Stimulated activated effector memory CD8-positive, alpha-beta T cell treated with anti-CD3 and anti-CD28 coated beads, Interleukin-12 subunit alpha, Interleukin-12 subunit beta, amount 100 ng/mL, for 72 hours (primary cell): ENCODE data around the gene POU2F3.

Source experiments
- ATAC-seq: fragments of 150-1000 bp; cut with Tn5 transposase; 2 replicates; pipeline ENCODE4 v1.10.0; 2021
- DNase-seq, 2 donors: peaks; one replicate each; pipeline ENCODE4 v3.0.0; 2021 to 2022; ENCODE audit warnings: low spot score in 2 of 2
- H3K27ac Mint-ChIP-seq: one replicate; pipeline ENCODE4 v1.8.0; 2022; ENCODE audit warnings: mild to moderate bottlenecking, mixed read lengths
- H3K36me3 Mint-ChIP-seq: one replicate; pipeline ENCODE4 v1.8.0; 2022; ENCODE audit warnings: mild to moderate bottlenecking, mixed read lengths
- H3K4me1 Mint-ChIP-seq: one replicate; pipeline ENCODE4 v1.8.0; 2022; ENCODE audit warnings: mixed read lengths
- H3K4me3 Mint-ChIP-seq: one replicate; pipeline ENCODE4 v1.8.0; 2022; ENCODE audit warnings: mild to moderate bottlenecking, mixed read lengths
- H3K9me3 Mint-ChIP-seq: one replicate; pipeline ENCODE4 v1.8.0; 2022; ENCODE audit warnings: mixed read lengths

Gene POU2F3

DNA sequence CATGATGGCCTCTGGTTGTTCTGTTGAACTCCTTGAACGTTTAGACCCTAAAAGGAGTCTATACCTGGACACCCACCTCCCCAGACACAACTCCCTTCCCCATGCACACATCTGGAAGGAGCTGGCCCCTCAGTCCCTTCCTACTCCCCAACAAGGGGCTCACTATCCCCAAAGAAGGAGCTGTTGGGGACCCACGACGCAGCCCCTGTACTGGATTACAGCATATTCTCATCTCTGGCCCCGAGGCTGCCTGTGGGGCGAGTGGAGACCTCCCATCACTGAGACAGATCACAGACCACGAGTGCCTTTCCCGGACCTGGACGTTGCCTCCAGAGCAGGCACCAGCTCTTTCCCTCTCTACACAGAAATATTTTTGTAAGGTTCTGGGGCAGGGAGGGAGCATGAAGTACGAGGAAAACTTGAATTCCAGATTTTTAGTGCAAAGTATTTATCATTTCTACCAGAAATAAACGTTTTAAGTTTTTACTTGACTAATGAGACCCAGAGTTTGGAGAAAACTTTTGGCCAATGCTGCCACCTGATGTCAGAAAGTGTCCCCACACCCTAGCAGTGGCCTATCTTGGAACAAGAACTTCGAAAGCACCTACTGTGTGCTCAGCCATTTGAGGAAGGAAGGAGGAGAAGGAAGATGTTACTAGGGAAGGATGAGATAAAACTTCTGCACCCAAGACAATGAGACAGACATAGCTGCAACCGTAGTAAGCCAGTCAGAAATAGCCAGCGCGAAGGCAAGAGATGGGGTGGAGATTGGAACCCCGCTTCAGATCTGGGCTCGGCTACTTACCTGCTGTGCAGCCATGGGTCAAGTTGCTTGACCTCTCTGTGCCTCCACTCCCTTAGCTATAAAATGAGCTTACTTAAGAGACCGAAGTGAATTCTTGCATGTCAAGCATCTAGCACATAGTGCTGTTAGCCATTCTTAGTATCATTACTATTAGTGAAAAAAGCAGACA lies 10.2 kb upstream of the POU2F3 start:
- DNase-seq (no peak), ATAC-seq (no peak)
- no peaks in the 10 kb centered on the region for H3K36me3 Mint-ChIP-seq
- peaks cover 5% of the 10 kb centered on the region for H3K4me1 Mint-ChIP-seq
- no peak overlapping the region for H3K27ac Mint-ChIP-seq
- H3K9me3 Mint-ChIP-seq, result no peaks in the 10 kb centered on the region
- no peak overlapping the region for H3K4me3 Mint-ChIP-seq

DNA sequence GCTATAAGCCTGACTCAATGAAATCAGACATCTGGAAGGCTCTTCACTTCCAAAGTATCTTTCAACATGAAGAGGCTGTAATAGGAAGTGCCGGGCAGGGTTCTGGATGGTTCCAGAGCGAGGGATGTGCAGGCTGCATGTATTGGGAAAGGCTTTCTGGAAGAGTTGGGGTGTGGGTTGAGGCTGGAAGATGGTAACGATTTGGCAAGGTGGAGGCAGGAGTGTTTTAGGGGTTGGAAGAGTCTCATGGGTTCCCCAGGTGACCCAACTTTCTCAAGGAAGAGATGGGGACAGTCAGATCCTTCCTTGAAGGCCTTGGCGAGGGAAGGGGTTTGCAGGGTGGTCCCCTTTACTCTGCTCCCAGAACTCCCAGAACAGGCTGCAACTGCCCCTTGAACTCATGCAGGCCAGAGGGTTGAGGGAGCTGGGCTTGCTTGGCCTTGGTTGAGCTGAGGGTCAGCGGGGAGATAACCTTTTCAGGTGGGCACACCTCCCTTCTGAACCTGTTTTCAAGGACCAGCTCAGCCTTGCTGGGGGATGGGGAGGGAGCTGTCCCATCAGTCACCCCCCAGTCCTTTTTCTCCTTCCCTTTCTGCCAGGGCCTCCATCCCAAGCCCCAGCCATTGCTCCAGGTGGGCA lies 9.4 kb upstream of the POU2F3 start:
- no peak overlapping the region for H3K27ac Mint-ChIP-seq

GRCh38 chr11:120231963-120232362 lies 8.0 kb upstream of the POU2F3 start:
- ATAC-seq, result no peak
- DNase-seq, result no peak
- H3K27ac Mint-ChIP-seq, result no peak overlapping the region
- H3K4me3 Mint-ChIP-seq, result no peak overlapping the region
- no peaks in the 10 kb centered on the region for H3K9me3 Mint-ChIP-seq
- no peaks in the 10 kb centered on the region for H3K4me1 Mint-ChIP-seq
- no peaks in the 10 kb centered on the region for H3K36me3 Mint-ChIP-seq

More for the DNA sequence above, 9.4 kb upstream of the POU2F3 start:
- no peak overlapping the region for H3K4me3 Mint-ChIP-seq
- no peaks in the 10 kb centered on the region for H3K36me3 Mint-ChIP-seq
- H3K4me1 Mint-ChIP-seq, result no peaks in the 10 kb centered on the region
- DNase-seq, result no peak
- H3K9me3 Mint-ChIP-seq, result no peaks in the 10 kb centered on the region
- no peak for ATAC-seq

DNA sequence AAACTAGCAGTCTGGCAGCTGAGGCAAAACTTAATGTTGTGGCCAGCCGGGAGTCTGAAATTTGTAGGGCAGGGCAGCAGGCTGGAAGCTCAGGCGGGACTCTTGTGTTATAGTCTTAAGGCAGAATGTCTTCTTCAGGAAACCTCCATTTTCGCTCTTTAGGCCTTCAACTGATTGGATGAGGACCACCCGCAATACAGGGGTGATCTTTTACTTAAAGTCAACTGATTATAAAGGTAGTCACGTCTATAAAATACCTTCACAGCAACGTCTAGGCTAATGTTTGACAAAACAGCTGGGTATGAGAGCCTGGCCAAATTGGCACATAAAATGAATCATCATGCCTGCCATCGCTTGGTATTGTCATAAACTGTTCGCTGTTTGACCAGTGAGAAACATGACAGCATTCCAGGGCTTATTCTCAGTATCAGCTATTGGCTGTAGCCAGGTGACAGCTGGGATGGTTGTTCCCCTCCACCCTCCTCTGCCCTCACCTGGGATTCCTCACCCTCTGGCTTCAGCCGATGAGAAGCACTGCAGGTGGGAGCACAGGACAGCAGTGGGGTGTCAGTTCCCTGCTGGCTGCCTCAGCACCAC lies 6.6 kb upstream of the POU2F3 start:
- H3K9me3 Mint-ChIP-seq, result no peaks in the 10 kb centered on the region
- H3K4me3 Mint-ChIP-seq, result no peak overlapping the region
- DNase-seq, result no peak
- H3K4me1 Mint-ChIP-seq, result no peaks in the 10 kb centered on the region
- no peaks in the 10 kb centered on the region for H3K36me3 Mint-ChIP-seq
- no peak overlapping the region for H3K27ac Mint-ChIP-seq
- ATAC-seq, result no peak

DNA sequence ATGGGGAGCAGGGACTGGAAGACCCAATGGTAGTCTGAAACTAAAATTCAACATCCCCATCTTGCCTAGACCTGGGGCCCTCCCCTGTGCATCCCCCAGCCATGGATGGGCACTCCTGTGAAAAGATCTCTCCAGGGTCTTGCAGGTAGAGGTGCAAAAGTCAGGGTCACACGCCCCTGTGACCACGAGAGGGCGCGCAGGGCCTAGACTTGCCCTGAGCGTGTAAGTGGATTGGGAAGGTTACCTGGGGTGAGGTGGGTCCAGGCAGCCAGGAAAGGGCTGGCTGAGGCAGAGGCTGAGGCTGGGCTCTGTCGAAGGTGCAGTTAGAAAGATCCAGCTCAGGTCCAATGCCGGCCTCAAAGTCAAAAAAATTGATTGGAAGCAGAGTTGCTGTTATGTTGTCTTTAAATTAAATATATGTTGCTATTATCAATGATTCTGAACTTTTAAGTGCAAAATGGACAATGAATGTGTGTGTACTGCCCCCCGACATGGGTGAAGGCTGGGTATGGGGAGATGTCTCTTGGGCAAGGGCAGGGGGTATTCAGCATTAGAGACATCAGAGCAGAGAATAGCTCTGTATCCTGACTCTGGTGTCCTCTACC lies 4.8 kb upstream of the POU2F3 start:
- DNase-seq (peak; percentile 52 to 77), ATAC-seq (peak; percentile 70)
- H3K27ac Mint-ChIP-seq, result no peak overlapping the region
- H3K9me3 Mint-ChIP-seq, result no peaks in the 10 kb centered on the region
- no peaks in the 10 kb centered on the region for H3K4me1 Mint-ChIP-seq
- H3K4me3 Mint-ChIP-seq, result no peak overlapping the region
- H3K36me3 Mint-ChIP-seq, result no peaks in the 10 kb centered on the region

- no peak overlapping the region for H3K27ac Mint-ChIP-seq
- DNase-seq (no peak), ATAC-seq (no peak)
Measured at GRCh38 chr11:120236169-120237107, 3.5 kb upstream of the POU2F3 start.

DNA sequence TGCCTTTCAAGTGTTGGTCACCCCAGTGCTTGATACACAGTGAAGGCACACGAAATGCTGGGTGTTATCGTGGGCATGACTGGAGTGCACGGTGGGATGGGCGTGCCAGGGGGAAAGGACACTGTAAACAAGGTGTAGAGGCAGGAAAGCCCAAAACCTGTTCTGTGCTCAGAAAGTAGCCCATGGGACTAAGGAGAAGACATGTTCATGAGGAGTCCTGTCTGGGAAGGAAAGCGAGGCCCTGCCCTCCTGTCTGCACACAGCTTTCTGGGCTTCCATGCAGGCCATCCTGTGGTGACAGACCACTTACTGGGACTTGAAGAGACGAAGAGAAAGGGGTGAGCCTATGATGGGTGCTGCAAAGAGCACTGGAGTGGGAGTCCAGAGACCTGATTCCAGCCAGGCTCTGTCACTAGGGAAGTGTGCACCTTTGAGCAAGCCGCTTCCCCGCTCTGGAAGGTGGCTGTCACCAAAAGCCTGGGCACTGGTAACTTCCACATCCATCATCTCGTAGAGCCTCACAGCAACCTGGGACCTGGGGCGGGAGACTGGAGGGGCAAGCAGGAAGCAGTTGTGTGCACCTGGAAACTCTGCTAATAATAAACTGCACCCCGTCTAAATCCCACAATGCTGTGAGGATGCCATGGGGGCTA lies 846 bp upstream of the POU2F3 start:
- Mint-ChIP-seq H3K4me3 (no peak overlapping the region), H3K9me3 (no peaks in the 10 kb centered on the region), H3K27ac (no peak overlapping the region), H3K36me3 (no peaks in the 10 kb centered on the region), H3K4me1 (no peaks in the 10 kb centered on the region)
- ATAC-seq, result no peak
- DNase-seq, result no peak

More at GRCh38 chr11:120236169-120237107, 3.5 kb upstream of the POU2F3 start:
- Mint-ChIP-seq H3K4me1 (no peaks in the 10 kb centered on the region), H3K4me3 (no peak overlapping the region), H3K36me3 (no peaks in the 10 kb centered on the region), H3K9me3 (no peaks in the 10 kb centered on the region)

- H3K4me1 Mint-ChIP-seq, result peaks cover 5% of the 10 kb centered on the region
- H3K9me3 Mint-ChIP-seq, result no peaks in the 10 kb centered on the region
- H3K4me3 Mint-ChIP-seq, result no peak overlapping the region
- H3K27ac Mint-ChIP-seq, result no peak overlapping the region
- no peak for DNase-seq
- ATAC-seq, result no peak
- H3K36me3 Mint-ChIP-seq, result no peaks in the 10 kb centered on the region
Measured at GRCh38 chr11:120240866-120241265, 926 bp downstream of the POU2F3 start.

DNA sequence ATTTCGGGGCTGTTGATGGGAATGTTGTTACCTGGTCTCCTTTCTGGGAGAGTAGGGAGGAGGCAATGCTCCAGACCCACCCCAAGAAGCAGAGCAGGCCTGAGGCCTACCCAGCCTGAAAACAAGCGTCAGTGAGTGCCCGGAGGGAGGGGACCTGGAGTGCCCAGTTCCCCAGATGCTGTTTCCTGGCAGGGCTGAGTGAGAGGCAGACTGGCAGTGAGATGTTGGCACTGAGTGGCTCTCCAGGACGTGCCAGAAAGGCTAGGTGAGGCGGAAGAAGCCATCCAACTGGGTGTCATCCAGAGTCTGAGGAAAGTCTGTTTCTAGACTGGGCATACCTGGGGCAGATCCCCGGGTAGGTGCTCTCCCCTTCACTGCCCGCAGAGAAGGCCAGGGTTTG lies 1.3 kb downstream of the POU2F3 start:
- Mint-ChIP-seq H3K27ac (no peak overlapping the region), H3K4me3 (no peak overlapping the region), H3K36me3 (no peaks in the 10 kb centered on the region), H3K4me1 (peaks cover 5% of the 10 kb centered on the region), H3K9me3 (no peaks in the 10 kb centered on the region)
- ATAC-seq (no peak), DNase-seq (no peak)

DNA sequence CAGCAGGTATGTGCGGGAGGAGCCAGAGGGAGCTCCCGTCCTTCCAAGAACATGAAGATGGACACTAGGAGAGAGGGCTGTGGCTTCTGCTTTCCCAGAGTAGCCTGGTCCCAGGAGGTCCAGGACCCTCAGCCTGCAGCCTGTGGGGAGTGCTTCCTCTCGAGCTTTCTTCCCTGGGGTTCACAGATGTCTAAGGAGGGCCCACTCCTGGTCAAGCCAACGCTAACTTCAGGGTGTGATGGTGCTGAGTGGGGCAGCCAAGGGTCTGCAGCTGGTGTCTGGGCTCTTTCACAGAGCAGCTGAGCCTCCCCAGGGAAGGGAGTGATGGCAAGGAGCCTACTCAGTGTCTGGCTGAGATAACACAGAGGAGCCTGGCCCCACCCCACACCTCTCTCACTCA lies 3.3 kb downstream of the POU2F3 start:
- ATAC-seq (no peak), DNase-seq (no peak)
- Mint-ChIP-seq H3K36me3 (no peaks in the 10 kb centered on the region), H3K27ac (no peak overlapping the region), H3K9me3 (no peaks in the 10 kb centered on the region), H3K4me1 (peaks cover 14% of the 10 kb centered on the region), H3K4me3 (no peak overlapping the region)

DNA sequence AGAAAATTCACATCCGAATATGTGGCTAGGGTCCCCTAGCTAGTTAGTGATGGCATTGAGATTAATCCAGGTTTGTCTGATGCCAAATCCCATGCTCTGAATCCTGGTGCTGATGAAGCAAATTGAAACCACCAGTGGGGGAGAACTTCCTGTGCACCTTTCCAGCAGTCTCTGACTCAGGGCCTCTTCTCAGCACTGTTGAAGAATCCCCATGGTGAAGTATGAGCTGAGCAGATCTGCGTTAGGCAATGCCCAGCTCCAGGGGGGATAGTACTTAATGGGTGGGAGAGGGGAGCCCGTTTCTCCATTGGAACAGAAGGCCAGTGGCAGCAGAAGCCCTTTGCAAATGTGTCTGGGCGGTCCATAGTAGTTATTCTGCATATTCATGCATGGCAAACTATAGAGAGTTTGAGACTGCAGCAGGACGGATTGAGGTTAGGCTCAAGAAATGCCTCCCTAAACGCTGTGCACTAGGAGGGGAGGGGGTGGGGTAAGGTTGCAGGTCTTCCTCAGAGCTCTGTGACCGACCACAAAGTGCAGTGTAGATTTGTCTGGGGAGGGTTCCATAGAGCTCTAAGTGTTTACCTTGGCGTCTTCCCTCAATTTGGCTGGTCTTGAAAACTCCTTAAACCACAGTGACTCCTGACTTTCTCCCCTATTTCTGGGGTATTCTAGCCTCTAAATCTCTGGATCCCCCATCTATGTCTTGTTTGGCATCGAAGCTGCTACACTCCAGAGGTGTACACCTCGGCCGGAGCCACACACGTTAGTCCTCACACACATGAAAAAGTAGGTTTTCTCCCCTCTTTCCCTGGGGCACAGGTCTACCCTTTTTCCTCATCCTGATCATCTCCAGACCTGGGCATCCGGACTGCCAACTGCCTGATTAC lies 4.8 kb downstream of the POU2F3 start:
- peak; percentile 53 for ATAC-seq
- Mint-ChIP-seq H3K36me3 (no peaks in the 10 kb centered on the region), H3K27ac (no peak overlapping the region)

DNA sequence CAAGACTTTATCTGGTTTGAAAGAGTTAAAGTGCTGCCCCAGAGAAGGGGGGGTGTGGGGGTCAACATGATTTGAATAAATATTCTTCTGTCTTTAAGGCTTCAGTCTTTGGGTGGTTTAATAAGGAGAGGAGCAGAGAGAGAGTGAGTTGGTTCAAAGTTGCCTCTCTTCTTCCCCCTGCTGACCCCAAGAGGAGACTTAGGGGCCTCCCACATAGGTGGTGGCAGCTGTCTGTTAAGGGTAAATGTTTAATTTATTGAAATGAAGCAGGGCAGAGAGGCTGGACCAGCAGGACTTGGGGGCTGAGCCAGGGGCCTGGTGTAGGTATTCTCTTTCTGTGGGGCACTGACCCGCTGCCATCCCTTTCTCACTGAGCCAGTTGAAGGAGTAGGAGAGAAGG lies 5.5 kb downstream of the POU2F3 start:
- no peak for DNase-seq
- H3K36me3 Mint-ChIP-seq, result no peaks in the 10 kb centered on the region
- no peaks in the 10 kb centered on the region for H3K9me3 Mint-ChIP-seq
- ATAC-seq, result no peak
- peaks cover 27% of the 10 kb centered on the region for H3K4me1 Mint-ChIP-seq
- no peak overlapping the region for H3K4me3 Mint-ChIP-seq
- H3K27ac Mint-ChIP-seq, result no peak overlapping the region

More for the DNA sequence above, 4.8 kb downstream of the POU2F3 start:
- Mint-ChIP-seq H3K9me3 (no peaks in the 10 kb centered on the region), H3K4me1 (peaks cover 27% of the 10 kb centered on the region), H3K4me3 (no peak overlapping the region)
- DNase-seq, result no peak

GRCh38 chr11:120248551-120249278 lies 8.8 kb downstream of the POU2F3 start:
- Mint-ChIP-seq H3K4me3 (peak overlapping the region; percentile 54), H3K9me3 (no peaks in the 10 kb centered on the region), H3K4me1 (peaks cover 27% of the 10 kb centered on the region), H3K27ac (no peak overlapping the region), H3K36me3 (no peaks in the 10 kb centered on the region)
- DNase-seq, result no peak
- peak; percentile 89 for ATAC-seq
